HFFc6 (cell line): ENCODE measurements around the gene CDH22. TPM values are rescaled to one million over a fixed set of nuclear protein-coding genes. Genes with fewer than 3 reads are reported as not detected.

Source experiments
- DNase-seq: peaks from one replicate; pipeline ENCODE4 v3.0.0-alpha.2; 2018
- H3K27ac Mint-ChIP-seq: 2 replicates; pipeline ENCODE4 v1.8.0; 2020; ENCODE audit warnings: mild to moderate bottlenecking, mixed read lengths
- H3K27me3 Mint-ChIP-seq: 2 replicates; pipeline ENCODE4 v1.8.0; 2021; ENCODE audit warnings: mild to moderate bottlenecking, moderate library complexity, mixed read lengths; ENCODE audit not compliant: insufficient read depth
- H3K36me3 Mint-ChIP-seq: 2 replicates; pipeline ENCODE4 v1.8.0; 2021; ENCODE audit warnings: low read depth, mixed read lengths
- H3K4me1 Mint-ChIP-seq: 2 replicates; pipeline ENCODE4 v1.8.0; 2020; ENCODE audit warnings: low read depth, mixed read lengths
- H3K4me3 Mint-ChIP-seq: 2 replicates; pipeline ENCODE4 v1.8.0; 2020; ENCODE audit warnings: mild to moderate bottlenecking, moderate library complexity, mixed read lengths
- H3K9me3 Mint-ChIP-seq: 2 replicates; pipeline ENCODE4 v1.8.0; 2020; ENCODE audit warnings: mild to moderate bottlenecking, mixed read lengths
- CTCF ChIP-seq: fragments of 200-600 bp; sonication (generic); IDR thresholded peaks from 2 replicates; pipeline ENCODE4 v1.5.0; 2021; ENCODE audit warnings: antibody characterized with exemption, mild to moderate bottlenecking
- total RNA-seq, 6 experiments: library from RNA; stranded (reverse); fragmentation: NEBNext Ultra II Directional; extraction: Animal tissue kit (Norgen Biotek cat#: 25700); gene quantifications; 2 replicates in 1 of 6; 3 replicates in 5 of 6; pipeline ENCODE4 v1.2.3, GENCODE V29; 2021

CDH22 gene
- total RNA-seq, 6 experiments from 2014 or later, result not detected

DNA sequence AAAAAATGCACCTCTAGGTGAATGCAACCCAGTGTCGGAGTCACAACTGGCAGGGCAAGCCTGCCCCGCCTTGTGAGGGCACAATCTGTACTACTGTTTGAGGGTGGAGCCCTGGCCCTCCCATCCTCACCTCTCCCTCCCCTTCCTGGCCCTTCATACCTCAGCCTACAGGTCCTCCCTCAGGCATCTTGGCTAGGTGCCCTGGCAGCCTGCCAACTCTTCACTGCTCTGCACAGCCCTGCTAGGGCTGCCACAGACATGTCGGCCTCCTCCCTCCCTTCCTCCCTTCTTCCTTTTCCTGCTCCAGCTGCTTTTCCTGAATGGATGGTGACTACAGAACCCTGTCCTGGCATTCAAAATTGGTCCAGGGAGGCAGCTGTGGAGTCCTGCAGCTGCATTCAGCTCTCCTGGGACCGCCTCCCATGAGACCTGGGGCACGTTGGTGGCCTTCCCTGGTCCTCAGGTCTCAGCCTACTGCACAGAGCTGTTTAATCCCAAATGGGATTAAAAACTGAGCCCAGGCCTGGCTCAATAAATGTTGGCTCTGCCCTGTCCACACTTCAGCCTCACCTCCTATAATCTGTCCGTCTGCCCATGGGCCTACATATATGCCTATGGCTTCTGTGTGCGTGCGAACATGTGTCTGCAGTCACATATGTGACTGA lies 52.7 kb downstream of the CDH22 start:
- no peaks in the 10 kb centered on the region for H3K36me3 Mint-ChIP-seq
- no peaks in the 10 kb centered on the region for H3K4me1 Mint-ChIP-seq
- peak; percentile 3 for DNase-seq
- TF ChIP-seq CTCF, result no peak
- no peak overlapping the region for H3K4me3 Mint-ChIP-seq
- H3K27me3 Mint-ChIP-seq, result peaks cover 36% of the 10 kb centered on the region
- no peaks in the 10 kb centered on the region for H3K9me3 Mint-ChIP-seq
- no peak overlapping the region for H3K27ac Mint-ChIP-seq

- TF ChIP-seq CTCF, result peak; percentile 43; the same call in 1 of the 2 replicates
- Mint-ChIP-seq H3K27ac (no peak overlapping the region), H3K36me3 (no peaks in the 10 kb centered on the region), H3K4me3 (no peak overlapping the region), H3K27me3 (peaks cover 52% of the 10 kb centered on the region), H3K9me3 (no peaks in the 10 kb centered on the region), H3K4me1 (no peaks in the 10 kb centered on the region)
- no peak for DNase-seq
Observed at GRCh38 chr20:46253391-46253790, 54.9 kb downstream of the CDH22 start.

DNA sequence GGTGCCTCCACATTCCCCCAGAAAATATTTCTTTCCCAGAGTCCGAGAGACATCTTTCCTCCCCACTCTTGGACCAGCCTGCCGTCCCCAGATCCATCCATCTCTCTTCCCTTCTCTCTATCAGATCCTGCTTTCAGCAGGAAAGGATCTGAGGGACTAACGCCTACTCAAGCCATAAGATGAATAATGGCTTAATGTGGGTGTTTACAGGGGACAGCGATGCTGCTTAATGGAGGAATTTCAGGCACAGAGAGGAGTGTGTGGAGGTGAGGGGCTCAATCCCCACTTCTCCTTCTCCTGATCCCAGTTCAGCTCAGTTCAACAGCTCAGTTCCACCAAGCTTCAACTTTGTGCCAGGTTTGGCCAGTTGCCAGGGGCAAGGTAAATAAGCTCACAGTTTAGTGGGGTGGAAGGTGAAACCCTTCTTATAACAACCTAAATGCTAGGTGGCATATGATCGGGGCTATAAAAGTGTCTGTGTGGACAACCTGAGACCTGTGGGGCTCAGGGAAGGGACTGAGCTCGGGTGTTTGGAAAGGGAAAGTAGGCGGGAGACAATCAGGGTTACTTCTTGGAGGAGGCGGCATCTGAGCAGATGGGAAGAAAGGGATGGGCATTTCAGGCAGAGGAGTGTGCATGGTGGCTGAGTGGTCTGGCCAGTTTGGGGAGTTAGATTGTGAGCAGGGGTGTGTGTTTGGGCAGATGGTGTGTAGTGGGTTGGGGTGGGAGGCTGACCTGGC lies 55.8 kb downstream of the CDH22 start:
- DNase-seq, result no peak
- Mint-ChIP-seq H3K4me3 (no peak overlapping the region), H3K36me3 (no peaks in the 10 kb centered on the region), H3K4me1 (no peaks in the 10 kb centered on the region), H3K27me3 (peaks cover 57% of the 10 kb centered on the region), H3K27ac (no peak overlapping the region), H3K9me3 (no peaks in the 10 kb centered on the region)
- TF ChIP-seq CTCF, result no peak

DNA sequence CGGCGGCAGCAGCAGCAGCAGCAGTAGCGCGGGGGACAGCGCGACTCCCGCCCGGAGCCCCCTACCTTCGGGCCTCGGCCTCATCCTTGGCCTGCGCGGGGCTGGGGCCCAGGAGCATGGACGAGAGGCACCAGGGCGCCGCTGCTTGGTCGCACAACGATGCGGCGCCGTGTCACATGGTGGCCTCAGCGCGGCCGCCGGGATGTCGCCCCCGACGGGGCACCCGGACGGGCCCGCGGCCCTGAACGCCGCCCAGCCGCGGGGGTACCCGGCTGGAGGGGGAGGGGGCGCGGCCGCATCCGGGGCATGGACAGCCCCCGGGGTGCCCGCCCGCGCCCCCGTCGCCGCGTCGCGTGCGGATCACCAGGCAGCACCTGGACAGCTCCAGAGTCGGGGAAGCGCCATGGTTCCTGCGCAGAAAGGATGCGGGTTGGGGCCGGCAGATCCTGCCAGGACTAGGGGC lies 57.1 kb downstream of the CDH22 start:
- TF ChIP-seq CTCF, result no peak
- Mint-ChIP-seq H3K27ac (no peak overlapping the region), H3K9me3 (no peaks in the 10 kb centered on the region), H3K36me3 (no peaks in the 10 kb centered on the region), H3K4me3 (no peak overlapping the region), H3K27me3 (peaks cover 65% of the 10 kb centered on the region), H3K4me1 (no peaks in the 10 kb centered on the region)
- DNase-seq, result no peak

- DNase-seq, result no peak
- Mint-ChIP-seq H3K4me1 (no peaks in the 10 kb centered on the region), H3K9me3 (no peaks in the 10 kb centered on the region), H3K27me3 (peaks cover 69% of the 10 kb centered on the region), H3K4me3 (no peak overlapping the region), H3K36me3 (no peaks in the 10 kb centered on the region), H3K27ac (no peak overlapping the region)
- no peak for TF ChIP-seq CTCF
Observed at GRCh38 chr20:46250772-46251171, 57.5 kb downstream of the CDH22 start.
